ENCODE measurements around the gene FJX1. TPM values are rescaled to one million over a fixed set of nuclear protein-coding genes. Genes with fewer than 3 reads are reported as not detected.

Gene FJX1
- polyA plus RNA-seq, 3 donors = 0.05 TPM; not detected in 2

DNA sequence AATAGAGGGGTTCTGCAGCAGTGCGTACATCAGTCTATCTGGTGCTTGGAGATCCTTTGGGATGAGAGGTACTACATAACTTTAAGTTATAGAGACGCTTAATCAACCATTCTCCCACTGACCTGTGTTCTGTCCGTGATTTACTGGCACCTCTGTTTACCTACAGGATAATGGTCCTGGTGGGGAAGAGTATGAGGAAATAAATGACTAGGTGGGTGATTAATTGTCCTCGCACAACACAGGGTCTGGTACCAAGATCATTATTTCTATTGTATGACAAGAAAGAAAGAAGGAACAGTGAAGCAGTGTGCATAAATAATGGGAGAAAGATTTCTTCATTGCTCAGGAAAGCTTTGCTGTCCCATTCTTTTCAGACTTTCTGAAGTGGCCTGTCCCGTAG is 32.8 kb upstream of the FJX1 start:
- no peak overlapping the region for H3K4me3 ChIP-seq (replicated peaks in 1 of 3; ENCODE audit: low read depth in 2 of 3, low read length in 3 of 3)
- no peak overlapping the region for H3K4me2 ChIP-seq (replicated peaks; ENCODE audit: extremely low read depth, low read length, poor library complexity, severe bottlenecking)
- no peak for DNase-seq
- TF ChIP-seq, protein P1, sequence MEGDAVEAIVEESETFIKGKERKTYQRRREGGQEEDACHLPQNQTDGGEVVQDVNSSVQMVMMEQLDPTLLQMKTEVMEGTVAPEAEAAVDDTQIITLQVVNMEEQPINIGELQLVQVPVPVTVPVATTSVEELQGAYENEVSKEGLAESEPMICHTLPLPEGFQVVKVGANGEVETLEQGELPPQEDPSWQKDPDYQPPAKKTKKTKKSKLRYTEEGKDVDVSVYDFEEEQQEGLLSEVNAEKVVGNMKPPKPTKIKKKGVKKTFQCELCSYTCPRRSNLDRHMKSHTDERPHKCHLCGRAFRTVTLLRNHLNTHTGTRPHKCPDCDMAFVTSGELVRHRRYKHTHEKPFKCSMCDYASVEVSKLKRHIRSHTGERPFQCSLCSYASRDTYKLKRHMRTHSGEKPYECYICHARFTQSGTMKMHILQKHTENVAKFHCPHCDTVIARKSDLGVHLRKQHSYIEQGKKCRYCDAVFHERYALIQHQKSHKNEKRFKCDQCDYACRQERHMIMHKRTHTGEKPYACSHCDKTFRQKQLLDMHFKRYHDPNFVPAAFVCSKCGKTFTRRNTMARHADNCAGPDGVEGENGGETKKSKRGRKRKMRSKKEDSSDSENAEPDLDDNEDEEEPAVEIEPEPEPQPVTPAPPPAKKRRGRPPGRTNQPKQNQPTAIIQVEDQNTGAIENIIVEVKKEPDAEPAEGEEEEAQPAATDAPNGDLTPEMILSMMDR (IDR thresholded peaks at IDR 0.05) = no peak
- H3K4me1 Mint-ChIP-seq = peaks cover 8% of the 10 kb centered on the region
- peaks cover 0 to 10% (median 2%) of the 10 kb centered on the region in 7 donors for H3K9me3 Mint-ChIP-seq
- WGBS (ENCODE audit: insufficient coverage) = 80% methylated on average over 1 of the region's 5 CpGs
- no peak overlapping the region for H3K27ac ChIP-seq (ENCODE audit: low read depth in 1 of 2, low read length in 2 of 2)
- H3K27me3 Mint-ChIP-seq (ENCODE audit: low read depth in 3 of 3) = peaks cover 9 to 30% (median 23%) of the 10 kb centered on the region in 3 donors
- intact Hi-C loops (cut with micrococcal nuclease) = loop anchor here in 1 of 2 donors (10.0 kb wide), 1 partner anchor 61 kb away; the partner anchor contains the start of gene PAMR1
- H3K36me3 Mint-ChIP-seq = no peaks in the 10 kb centered on the region
- H3K9me3 ChIP-seq (replicated peaks in 1 of 2; ENCODE audit: control insufficient read depth in 1 of 2, insufficient read depth in 1 of 2, low read length in 2 of 2) = no peaks in the 10 kb centered on the region
- no peaks in the 10 kb centered on the region for H3K79me2 ChIP-seq (ENCODE audit: insufficient read depth, low read length)
- peaks cover 17% of the 10 kb centered on the region in 2 donors for H3K27me3 ChIP-seq (ENCODE audit: control insufficient read depth in 2 of 2, insufficient read depth in 2 of 2, low read length in 2 of 2)
- H3K4me1 ChIP-seq (ENCODE audit: control insufficient read depth in 1 of 2, insufficient read depth in 2 of 2, low read length in 2 of 2) = peaks cover 0 to 1% of the 10 kb centered on the region in 2 donors
- no peak overlapping the region for H3K9ac ChIP-seq (ENCODE audit: insufficient read depth, low read length, poor library complexity, severe bottlenecking)
- no peak overlapping the region for H3K27ac Mint-ChIP-seq
- H3K4me3 Mint-ChIP-seq = no peak overlapping the region
- no peak overlapping the region for H2AFZ ChIP-seq (ENCODE audit: insufficient read depth, low read depth, low read length, poor library complexity, severe bottlenecking)
- H4K20me1 ChIP-seq (ENCODE audit: insufficient read depth, low read length) = no peaks in the 10 kb centered on the region
- no peaks in the 10 kb centered on the region for H3K36me3 ChIP-seq (replicated peaks in 1 of 2; ENCODE audit: control insufficient read depth in 1 of 2, insufficient read depth in 2 of 2, low read length in 2 of 2)

DNA sequence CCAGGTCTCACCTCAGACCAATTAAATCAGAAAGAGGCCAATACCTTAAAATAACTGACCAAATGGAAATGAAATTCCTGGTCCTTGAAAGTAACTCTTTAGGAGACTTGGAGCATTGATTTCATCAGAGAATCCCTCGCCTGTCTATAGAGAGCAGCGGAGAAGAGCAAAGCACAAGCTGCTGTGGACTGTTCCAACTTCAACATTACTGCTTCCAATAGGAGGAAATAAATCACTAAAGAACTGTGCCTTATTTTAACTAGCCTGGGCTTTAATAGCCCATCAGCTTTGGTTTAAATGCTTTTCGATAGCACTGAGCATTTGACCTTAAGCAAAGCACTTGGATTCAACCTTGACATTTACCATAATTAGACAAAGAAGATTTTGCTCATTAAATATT is 32.0 kb upstream of the FJX1 start:
- DNase-seq = no peak
- TF ChIP-seq, protein P1 (IDR thresholded peaks at IDR 0.05) = no peak
- Mint-ChIP-seq H3K27me3 (ENCODE audit: low read depth in 3 of 3) (peaks cover 11 to 30% (median 26%) of the 10 kb centered on the region in 3 donors), H3K4me1 (peaks cover 8% of the 10 kb centered on the region), H3K36me3 (no peaks in the 10 kb centered on the region), H3K27ac (no peak overlapping the region), H3K9me3 (peaks cover 0 to 5% (median 0%) of the 10 kb centered on the region in 7 donors), H3K4me3 (no peak overlapping the region)
- no peaks in the 10 kb centered on the region for H3K36me3 ChIP-seq (replicated peaks in 1 of 2; ENCODE audit: control insufficient read depth in 1 of 2, insufficient read depth in 2 of 2, low read length in 2 of 2)
- H3K4me3 ChIP-seq (replicated peaks in 1 of 3; ENCODE audit: low read depth in 2 of 3, low read length in 3 of 3) = no peak overlapping the region
- peaks cover 17 to 21% of the 10 kb centered on the region in 2 donors for H3K27me3 ChIP-seq (ENCODE audit: control insufficient read depth in 2 of 2, insufficient read depth in 2 of 2, low read length in 2 of 2)
- H4K20me1 ChIP-seq (ENCODE audit: insufficient read depth, low read length) = no peaks in the 10 kb centered on the region
- no peak overlapping the region for H3K9ac ChIP-seq (ENCODE audit: insufficient read depth, low read length, poor library complexity, severe bottlenecking)
- H3K27ac ChIP-seq (ENCODE audit: low read depth in 1 of 2, low read length in 2 of 2) = no peak overlapping the region
- H3K4me2 ChIP-seq (replicated peaks; ENCODE audit: extremely low read depth, low read length, poor library complexity, severe bottlenecking) = no peak overlapping the region
- intact Hi-C loops (cut with micrococcal nuclease) = loop anchor here in 1 of 2 donors (10.0 kb wide), 1 partner anchor 61 kb away; the partner anchor contains the start of gene PAMR1
- no peak overlapping the region for H2AFZ ChIP-seq (ENCODE audit: insufficient read depth, low read depth, low read length, poor library complexity, severe bottlenecking)
- no peaks in the 10 kb centered on the region for H3K79me2 ChIP-seq (ENCODE audit: insufficient read depth, low read length)
- WGBS (ENCODE audit: insufficient coverage) = no CpG with 5 or more reads among the region's 3 CpGs
- no peaks in the 10 kb centered on the region for H3K9me3 ChIP-seq (replicated peaks in 1 of 2; ENCODE audit: control insufficient read depth in 1 of 2, insufficient read depth in 1 of 2, low read length in 2 of 2)
- no peaks in the 10 kb centered on the region for H3K4me1 ChIP-seq (ENCODE audit: control insufficient read depth in 1 of 2, insufficient read depth in 2 of 2, low read length in 2 of 2)

All from CD14-positive monocyte (primary cell).